GF-D8 (cell line): ENCODE data around the gene GSE1.

Experiments
- DNase-seq: peaks from one replicate; lab custom pipeline; 2025; lab: John Stamatoyannopoulos, UW

GSE1 gene

DNA sequence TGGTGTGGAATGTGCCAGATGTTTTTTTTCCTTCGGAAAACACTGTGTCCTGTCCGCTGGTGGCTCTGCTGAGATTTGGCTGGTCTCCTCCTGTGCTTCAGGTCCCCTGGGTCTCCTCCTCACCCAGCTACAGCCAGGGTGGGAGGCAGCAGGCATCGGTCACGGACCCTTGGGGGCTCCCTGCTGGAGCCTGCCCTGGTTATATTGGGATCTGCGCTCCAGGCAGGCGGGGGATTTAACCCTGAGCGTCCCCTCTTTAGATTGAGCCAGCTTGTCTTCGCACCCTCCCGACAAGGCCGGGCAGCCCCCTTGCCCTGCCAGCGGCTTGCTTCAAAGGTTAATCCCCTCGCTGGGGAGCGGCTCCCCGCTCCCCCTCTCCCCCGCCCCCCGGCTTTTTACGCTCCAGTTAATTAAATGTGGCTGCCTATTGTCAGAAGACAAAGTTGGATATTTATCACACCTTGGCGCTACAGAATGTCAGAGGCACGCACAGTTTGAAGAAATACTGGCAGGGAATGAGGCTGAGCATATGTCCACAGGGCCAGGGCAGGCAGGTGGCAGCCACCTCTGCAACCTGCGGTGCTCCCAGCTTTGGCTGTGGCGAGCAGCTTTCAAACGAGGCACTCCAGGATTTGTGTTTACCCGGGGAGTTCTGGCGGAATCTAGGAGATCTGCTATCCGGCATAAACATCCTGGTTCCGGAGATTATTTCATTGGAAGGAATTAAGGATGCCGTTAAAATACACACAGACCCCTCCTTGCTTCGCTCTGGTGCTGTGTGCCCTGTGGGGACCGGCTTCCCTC lies 38.2 kb upstream of the GSE1 start:
- no peak for DNase-seq

- no peak for DNase-seq
Observed at GRCh38 chr16:85575920-85576319, 37.2 kb upstream of the GSE1 start.

- DNase-seq: no peak
Observed at GRCh38 chr16:85576944-85577343, 36.2 kb upstream of the GSE1 start.

GRCh38 chr16:85577899-85578598 lies 35.1 kb upstream of the GSE1 start:
- DNase-seq: no peak

DNA sequence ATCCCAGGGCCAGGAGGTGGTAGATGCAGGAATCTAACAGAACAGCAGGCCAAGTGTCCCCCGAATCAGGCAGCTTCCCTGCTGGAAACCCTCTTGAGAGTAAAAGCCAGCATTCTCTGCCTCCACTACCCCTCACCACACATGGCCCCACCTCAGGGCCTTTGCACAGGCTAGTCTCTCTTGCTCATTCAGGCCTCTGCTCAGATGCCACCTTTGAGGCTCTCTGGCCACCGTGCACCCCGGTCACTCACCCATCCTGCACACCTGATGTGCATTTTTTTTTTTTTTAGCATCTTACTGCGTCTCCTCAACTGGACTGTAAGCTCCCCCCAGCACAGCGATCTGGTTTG lies 34.5 kb upstream of the GSE1 start:
- DNase-seq: no peak

DNA sequence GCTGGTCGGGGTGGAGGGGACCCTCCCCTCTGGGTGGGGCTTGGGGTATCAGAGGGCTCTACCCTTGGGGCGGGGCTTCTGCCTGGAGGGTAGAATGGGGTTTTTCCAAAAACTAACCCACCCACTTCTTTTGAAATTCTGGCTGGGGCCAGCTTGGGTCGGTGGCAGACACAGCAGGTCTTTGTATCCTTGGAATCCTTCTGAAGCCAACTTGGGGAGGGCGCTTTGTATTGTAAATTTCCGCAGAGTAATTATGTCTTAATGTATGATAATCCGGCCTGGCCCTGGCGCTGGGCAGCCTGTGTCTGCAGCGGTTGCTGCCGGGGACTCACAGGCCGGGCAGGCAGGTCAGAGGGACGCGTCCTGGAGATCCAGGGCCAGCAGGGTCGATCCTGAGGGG lies 33.9 kb upstream of the GSE1 start:
- no peak for DNase-seq

GRCh38 chr16:85579923-85580580 lies 33.1 kb upstream of the GSE1 start:
- no peak for DNase-seq

DNA sequence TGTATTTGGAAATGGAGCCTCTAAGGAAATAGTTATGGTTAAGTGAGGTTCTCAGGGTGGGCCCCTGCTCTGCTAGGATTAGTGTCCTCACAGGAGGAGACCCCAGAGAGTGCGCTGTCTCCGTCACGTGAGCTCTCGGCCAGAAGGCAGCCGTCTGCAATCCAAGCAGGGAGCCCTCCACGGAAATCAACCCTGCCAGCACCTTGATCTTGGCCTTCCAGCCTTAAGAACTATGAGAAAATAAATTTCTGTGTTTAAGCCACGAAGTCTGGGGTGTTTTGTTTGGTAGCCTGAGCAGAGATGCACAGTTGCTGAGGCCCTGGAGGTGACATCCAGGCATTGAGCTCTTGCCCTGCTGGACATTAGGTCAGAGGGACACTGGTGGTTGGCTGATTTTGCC lies 32.4 kb upstream of the GSE1 start:
- no peak for DNase-seq

DNA sequence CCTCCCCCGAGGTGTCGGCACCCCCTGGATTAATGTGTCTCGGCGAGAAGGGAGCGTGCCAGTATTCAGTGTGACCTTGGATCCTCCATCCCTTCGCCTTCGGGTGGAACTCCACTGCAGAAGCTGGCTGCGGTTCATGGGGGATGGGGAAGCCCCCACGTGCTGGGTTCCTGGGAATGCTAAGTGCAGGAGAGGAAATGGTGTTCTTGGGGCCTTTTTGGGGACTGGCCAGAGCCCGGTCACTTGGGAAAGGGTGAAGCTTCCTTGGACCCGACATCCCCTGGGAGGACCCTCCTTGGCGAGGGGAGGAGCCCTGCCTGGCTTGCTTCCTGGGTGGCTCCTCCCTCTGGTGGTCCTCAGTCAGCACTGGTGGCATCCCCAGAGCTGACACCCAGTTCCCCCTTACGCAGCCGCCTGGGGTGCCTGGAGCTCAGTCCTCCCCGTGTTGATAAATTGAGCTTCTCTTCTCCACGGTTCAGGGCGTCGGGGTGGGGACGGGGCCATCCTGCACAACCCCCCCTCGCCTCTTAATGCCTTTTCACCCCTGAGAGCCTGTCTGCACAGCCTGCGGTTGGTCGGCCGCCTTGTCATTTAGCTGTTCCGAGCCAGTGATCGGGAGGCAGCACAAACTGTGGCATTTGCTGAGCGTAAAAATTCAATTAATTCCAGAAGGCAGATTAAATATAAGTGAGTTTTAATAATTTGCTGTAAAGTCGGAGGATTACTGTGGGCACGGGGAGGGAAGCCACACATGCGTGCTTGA lies 30.7 kb upstream of the GSE1 start:
- DNase-seq: no peak

DNA sequence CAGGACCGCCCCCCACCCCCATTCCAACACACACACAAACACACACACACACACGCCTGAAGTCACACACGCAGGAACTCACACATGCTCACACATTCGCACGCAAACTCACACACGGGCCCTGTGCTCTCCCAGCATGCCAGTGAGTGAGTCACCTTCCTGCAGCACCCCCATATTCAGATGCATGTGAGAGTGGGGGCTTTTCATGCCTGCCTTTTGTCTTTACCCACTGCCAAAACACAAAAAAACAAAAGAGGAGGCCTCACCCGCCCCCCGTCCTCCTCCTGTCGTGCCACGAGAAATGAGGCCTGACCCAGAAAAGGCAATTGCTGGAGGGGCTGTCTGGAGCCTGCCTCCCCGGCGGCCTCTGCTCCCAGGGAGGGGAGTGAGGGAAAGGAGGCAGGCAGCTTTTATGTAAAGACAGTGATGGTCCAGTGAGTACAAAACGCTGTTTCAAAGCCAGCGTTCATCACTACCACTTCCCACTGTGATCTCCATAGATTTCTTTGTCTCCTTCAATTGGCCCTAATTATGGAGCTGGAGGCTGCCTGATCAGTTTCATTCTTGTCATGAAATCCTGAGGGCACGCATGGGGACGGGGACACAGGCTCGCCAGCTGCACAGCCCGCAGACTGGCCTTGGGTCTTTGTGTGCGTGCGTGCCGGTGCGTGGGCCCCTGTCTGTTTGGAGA lies 29.5 kb upstream of the GSE1 start:
- DNase-seq: no peak

DNA sequence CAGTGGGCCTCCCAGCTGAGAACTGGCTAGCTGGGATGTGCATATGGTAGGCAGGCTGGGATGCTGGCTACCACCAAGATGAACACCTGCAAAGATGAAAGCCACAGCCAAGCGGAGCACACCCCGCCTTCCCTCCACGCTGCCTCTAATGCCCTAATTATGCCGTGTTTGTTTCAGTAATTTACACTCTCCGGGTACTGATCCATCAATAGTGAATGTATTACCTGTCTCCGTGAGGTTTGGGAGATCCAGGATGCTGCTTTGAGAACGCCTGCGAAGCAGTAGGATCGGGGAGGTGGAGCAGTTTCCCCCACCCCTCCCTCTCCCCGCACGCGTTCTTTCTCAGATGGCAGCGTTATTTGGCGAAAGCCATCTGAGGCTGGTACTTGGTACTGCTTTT lies 28.9 kb upstream of the GSE1 start:
- no peak for DNase-seq

GRCh38 chr16:85584819-85585282 lies 28.3 kb upstream of the GSE1 start:
- no peak for DNase-seq

- DNase-seq: no peak
Observed at GRCh38 chr16:85585711-85586110, 27.4 kb upstream of the GSE1 start.

- DNase-seq: no peak
Observed at GRCh38 chr16:85586380-85587104, 26.6 kb upstream of the GSE1 start.

- DNase-seq: no peak
Observed at GRCh38 chr16:85587762-85588556, 25.2 kb upstream of the GSE1 start.

- no peak for DNase-seq
Observed at GRCh38 chr16:85588562-85589503, 24.3 kb upstream of the GSE1 start.

DNA sequence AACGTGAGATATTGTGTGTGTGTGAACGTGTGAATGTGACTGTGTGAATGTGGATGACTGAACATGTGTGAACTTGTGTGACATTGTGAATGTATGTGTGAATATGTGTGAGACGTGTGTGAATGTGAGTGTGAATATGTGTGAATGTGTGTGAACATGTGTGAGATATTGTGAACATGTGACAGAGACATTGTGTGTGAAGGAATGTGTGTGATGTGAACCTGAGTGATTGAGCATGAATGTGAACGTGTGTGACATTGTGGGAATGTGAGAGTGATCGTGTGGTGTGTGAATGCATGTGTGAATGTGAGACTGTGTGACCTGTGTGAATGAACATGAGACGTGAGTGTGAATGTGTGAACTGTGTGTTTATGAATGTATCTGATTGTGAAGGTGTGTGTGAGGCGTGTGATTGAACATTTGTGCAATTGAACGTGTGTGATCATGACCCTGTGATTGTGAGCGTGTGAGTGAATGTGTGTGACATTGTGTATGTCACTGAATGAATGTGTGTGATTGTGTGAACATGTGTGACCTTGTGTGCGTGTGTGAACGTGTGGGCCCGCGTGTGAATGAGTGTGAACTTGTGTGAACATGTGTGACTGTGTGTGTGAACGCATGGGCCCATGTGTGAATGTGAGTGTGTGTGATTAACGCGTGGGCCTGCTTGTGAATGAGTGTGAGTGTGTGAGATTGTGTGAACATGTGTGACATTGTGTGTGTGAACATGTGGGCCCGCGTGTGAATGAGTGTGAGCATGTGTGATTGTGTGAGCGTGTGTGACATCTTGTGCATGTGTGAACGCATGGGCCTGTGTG lies 23.2 kb upstream of the GSE1 start:
- DNase-seq: no peak

- DNase-seq: no peak
Observed at GRCh38 chr16:85590506-85590832, 22.7 kb upstream of the GSE1 start.
